ENCODE measurements around the gene PRRC1. TPM values are rescaled to one million over a fixed set of nuclear protein-coding genes. Genes with fewer than 3 reads are reported as not detected.
A peak's percentile ranks its signal among the peaks of the same experiment; 100 is the strongest.

Gene PRRC1
- total RNA-seq, 1 donor, result 91.6 TPM

DNA sequence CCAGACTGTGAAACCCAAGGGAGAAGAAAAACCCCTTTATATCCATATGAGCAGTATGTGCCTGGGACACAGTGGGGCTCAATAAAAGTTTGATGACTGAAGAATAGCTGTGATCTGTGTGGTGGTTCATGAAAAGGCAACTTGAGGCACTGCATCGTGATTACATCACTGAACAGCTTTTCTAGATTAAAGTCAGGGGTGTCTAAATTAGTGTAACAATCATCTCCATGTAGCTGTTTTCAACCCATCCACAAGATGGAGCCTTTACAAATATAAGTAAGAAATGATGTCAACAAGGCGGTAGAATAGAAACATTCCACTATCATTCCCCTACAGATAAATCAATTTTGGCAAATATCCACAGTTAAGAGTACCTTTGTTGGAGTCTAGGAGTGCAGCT is 55.5 kb downstream of the PRRC1 start:
- no peak overlapping the region for H3K4me2 ChIP-seq (ENCODE audit: insufficient read depth, low read length)
- no peaks in the 10 kb centered on the region for H3K79me2 ChIP-seq (ENCODE audit: insufficient read depth, low read length)
- no peak overlapping the region for H3K4me3 ChIP-seq (ENCODE audit: insufficient read depth, low read length)
- no peak overlapping the region for H3K27ac ChIP-seq (ENCODE audit: low read depth, low read length)
- H2AFZ ChIP-seq (ENCODE audit: low read length), result no peak overlapping the region
- TF ChIP-seq, protein P1, sequence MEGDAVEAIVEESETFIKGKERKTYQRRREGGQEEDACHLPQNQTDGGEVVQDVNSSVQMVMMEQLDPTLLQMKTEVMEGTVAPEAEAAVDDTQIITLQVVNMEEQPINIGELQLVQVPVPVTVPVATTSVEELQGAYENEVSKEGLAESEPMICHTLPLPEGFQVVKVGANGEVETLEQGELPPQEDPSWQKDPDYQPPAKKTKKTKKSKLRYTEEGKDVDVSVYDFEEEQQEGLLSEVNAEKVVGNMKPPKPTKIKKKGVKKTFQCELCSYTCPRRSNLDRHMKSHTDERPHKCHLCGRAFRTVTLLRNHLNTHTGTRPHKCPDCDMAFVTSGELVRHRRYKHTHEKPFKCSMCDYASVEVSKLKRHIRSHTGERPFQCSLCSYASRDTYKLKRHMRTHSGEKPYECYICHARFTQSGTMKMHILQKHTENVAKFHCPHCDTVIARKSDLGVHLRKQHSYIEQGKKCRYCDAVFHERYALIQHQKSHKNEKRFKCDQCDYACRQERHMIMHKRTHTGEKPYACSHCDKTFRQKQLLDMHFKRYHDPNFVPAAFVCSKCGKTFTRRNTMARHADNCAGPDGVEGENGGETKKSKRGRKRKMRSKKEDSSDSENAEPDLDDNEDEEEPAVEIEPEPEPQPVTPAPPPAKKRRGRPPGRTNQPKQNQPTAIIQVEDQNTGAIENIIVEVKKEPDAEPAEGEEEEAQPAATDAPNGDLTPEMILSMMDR (IDR thresholded peaks at IDR 0.05; ENCODE audit: extremely low read depth, low read depth, low read length), result peak; percentile 23
- H3K36me3 ChIP-seq (ENCODE audit: insufficient read depth, low read length), result no peaks in the 10 kb centered on the region
- no peak for DNase-seq (ENCODE audit: insufficient read length, low spot score, missing footprints)
- H3K4me1 ChIP-seq (ENCODE audit: insufficient read depth, low read length), result no peaks in the 10 kb centered on the region
- no peaks in the 10 kb centered on the region for H3K9me3 ChIP-seq (ENCODE audit: low read depth, low read length)
- H3K27me3 ChIP-seq (ENCODE audit: insufficient read depth, low read length), result peaks cover 5% of the 10 kb centered on the region
- no peaks in the 10 kb centered on the region for H4K20me1 ChIP-seq (ENCODE audit: insufficient read depth, low read length)

DNA sequence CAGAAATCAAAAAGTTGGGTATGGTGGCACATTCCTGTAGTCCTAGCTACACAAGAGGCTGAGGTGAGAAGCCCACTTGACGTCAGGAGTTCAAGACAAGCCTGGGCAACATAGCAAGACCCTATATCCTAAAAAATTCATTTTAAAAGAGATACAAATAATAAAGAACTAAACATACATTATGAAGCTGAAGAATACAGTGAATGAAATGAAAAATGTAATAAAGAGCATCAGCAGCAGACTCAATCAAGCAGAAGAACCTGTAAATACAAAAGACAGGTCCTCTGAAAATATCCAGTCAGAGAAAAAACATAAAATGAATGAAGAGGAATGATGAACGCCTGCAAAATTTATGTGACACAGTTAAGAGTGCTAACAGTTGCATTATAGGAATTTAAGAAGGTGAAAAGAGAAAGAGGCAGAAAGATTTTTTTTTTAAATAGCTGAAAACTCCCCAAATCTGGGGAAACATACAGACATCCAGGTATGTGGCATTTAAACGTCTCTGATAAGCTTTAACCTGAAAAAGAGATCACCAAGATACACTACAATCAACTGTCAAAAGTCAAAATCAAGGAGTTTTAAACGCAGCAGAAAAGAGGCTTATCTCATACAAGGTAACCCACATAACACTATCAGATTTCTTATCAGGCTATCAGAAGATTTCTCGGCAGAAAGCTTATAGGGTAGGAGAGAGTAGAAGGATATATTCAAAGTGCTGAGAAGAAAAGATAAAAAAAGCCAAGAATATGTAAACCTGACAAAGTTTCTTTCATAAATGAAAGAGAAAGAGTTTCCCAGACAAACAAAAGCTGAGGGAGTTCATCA is 57.6 kb downstream of the PRRC1 start:
- DNase-seq (ENCODE audit: insufficient read length, low spot score, missing footprints), result no peak
- Histone ChIP-seq H3K4me1 (ENCODE audit: insufficient read depth, low read length) (no peaks in the 10 kb centered on the region), H2AFZ (ENCODE audit: low read length) (no peak overlapping the region), H3K36me3 (ENCODE audit: insufficient read depth, low read length) (no peaks in the 10 kb centered on the region), H4K20me1 (ENCODE audit: insufficient read depth, low read length) (no peaks in the 10 kb centered on the region), H3K4me2 (ENCODE audit: insufficient read depth, low read length) (no peak overlapping the region), H3K27me3 (ENCODE audit: insufficient read depth, low read length) (no peaks in the 10 kb centered on the region), H3K79me2 (ENCODE audit: insufficient read depth, low read length) (no peaks in the 10 kb centered on the region), H3K4me3 (ENCODE audit: insufficient read depth, low read length) (no peak overlapping the region), H3K27ac (ENCODE audit: low read depth, low read length) (no peak overlapping the region), H3K9me3 (ENCODE audit: low read depth, low read length) (no peaks in the 10 kb centered on the region)
- TF ChIP-seq, protein P1 (IDR thresholded peaks at IDR 0.05; ENCODE audit: extremely low read depth, low read depth, low read length), result no peak

DNA sequence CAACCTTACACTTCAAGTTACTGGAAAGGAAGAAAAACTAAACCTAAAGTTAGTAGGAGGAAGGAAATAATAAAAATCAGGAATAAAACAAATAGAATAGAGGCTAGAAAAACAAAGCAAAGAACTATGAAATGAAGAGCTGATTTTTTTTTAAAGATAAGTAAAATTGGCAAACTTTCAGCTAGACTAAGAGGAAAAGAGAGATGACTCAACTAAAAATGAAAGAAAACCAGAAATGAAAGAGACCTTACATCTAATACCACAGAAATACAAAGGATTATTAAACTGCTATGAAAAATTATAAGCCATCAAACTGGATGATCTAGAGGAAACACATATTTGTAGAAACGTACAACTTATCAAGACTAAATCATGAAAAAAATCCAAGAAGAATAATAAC is 60.0 kb downstream of the PRRC1 start:
- no peak overlapping the region for H3K27ac ChIP-seq (ENCODE audit: low read depth, low read length)
- no peaks in the 10 kb centered on the region for H3K4me1 ChIP-seq (ENCODE audit: insufficient read depth, low read length)
- TF ChIP-seq, protein P1 (IDR thresholded peaks at IDR 0.05; ENCODE audit: extremely low read depth, low read depth, low read length), result no peak
- no peaks in the 10 kb centered on the region for H3K36me3 ChIP-seq (ENCODE audit: insufficient read depth, low read length)
- DNase-seq (ENCODE audit: insufficient read length, low spot score, missing footprints), result no peak
- no peak overlapping the region for H3K4me3 ChIP-seq (ENCODE audit: insufficient read depth, low read length)
- no peaks in the 10 kb centered on the region for H3K9me3 ChIP-seq (ENCODE audit: low read depth, low read length)
- H3K79me2 ChIP-seq (ENCODE audit: insufficient read depth, low read length), result no peaks in the 10 kb centered on the region
- H3K4me2 ChIP-seq (ENCODE audit: insufficient read depth, low read length), result no peak overlapping the region
- no peak overlapping the region for H2AFZ ChIP-seq (ENCODE audit: low read length)
- no peaks in the 10 kb centered on the region for H4K20me1 ChIP-seq (ENCODE audit: insufficient read depth, low read length)
- H3K27me3 ChIP-seq (ENCODE audit: insufficient read depth, low read length), result no peaks in the 10 kb centered on the region

DNA sequence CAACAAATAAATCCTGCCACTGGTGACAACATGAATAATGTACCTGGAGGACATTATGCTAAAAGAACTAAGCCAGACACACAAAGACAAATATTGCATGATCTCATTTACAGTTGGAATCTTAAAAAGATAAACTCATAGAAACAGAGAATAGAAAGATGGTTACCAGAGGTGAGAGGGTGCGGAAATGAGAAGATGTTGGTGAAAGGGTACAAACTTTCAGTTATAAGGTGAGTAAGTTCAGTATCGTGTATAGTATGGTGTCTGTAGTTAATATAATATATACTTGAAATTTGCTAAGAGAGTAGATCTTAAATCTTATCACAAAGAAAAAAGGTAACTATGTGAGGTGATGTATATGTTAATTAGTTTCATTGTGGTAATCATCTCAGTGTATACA is 63.3 kb downstream of the PRRC1 start:
- TF ChIP-seq, protein P1 (IDR thresholded peaks at IDR 0.05; ENCODE audit: extremely low read depth, low read depth, low read length), result no peak

More for the DNA sequence above, 63.3 kb downstream of the PRRC1 start:
- no peaks in the 10 kb centered on the region for H3K9me3 ChIP-seq (ENCODE audit: low read depth, low read length)
- no peaks in the 10 kb centered on the region for H3K27me3 ChIP-seq (ENCODE audit: insufficient read depth, low read length)
- H3K36me3 ChIP-seq (ENCODE audit: insufficient read depth, low read length), result no peaks in the 10 kb centered on the region
- H4K20me1 ChIP-seq (ENCODE audit: insufficient read depth, low read length), result no peaks in the 10 kb centered on the region
- no peak for DNase-seq (ENCODE audit: insufficient read length, low spot score, missing footprints)
- no peak overlapping the region for H3K27ac ChIP-seq (ENCODE audit: low read depth, low read length)
- no peaks in the 10 kb centered on the region for H3K79me2 ChIP-seq (ENCODE audit: insufficient read depth, low read length)
- no peaks in the 10 kb centered on the region for H3K4me1 ChIP-seq (ENCODE audit: insufficient read depth, low read length)
- H2AFZ ChIP-seq (ENCODE audit: low read length), result no peak overlapping the region
- no peak overlapping the region for H3K4me3 ChIP-seq (ENCODE audit: insufficient read depth, low read length)
- H3K4me2 ChIP-seq (ENCODE audit: insufficient read depth, low read length), result no peak overlapping the region
